ENCODE measurements around the gene CDC26. TPM values are rescaled to one million over a fixed set of nuclear protein-coding genes. Genes with fewer than 3 reads are reported as not detected.

The CDC26 gene
- total RNA-seq (39.8 and 45.9 TPM in 2 replicates), polyA plus RNA-seq (62.5 and 77.2 TPM in 2 replicates)

DNA sequence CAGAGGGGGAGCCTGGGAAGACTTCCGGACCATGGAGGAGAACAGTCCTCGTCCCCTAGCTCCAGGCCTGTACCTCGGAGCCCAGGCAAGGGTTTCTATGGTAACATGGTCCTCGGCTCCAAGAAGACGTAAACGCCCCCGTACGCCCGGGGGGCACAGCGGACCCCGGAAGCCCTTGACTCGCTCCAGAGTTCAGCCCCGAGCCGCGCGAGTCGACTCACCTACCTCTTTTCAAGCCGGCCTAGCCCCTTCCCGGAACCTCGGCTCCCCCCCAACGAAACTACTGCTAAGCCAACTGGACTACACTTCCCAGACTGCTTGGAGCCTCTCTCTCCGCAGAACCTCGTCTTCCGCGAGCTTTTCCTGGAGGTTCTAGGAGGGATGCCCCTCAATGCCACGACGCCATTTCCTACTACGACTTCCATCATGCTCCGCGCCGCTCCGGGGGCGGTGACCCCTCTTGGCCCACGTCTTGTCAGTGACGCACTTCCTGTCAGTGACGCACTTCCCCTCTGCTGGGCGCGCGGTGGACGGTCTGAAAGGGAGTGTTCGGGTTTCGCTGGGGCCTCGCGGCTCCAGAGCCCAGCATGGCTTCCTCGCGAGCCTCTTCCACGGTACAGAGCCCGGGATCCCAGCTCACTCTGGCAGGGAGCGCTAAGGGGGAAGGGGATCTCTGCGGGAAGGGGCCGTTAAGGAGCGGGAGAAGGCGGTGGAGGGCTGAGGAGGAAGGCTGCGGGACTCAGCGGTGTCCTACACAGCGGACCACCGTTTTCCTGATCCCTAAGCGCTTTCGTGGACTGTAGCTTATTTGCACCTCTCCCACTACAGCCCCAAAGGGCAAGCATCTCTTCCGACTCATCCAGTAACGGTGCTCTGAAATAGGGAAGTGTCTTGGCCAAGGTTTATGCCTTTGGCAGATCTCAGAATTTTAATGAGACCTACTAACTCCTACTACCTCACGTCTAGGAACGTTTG lies at the start of gene CDC26, which contains the start of gene PRPF4:
Gene CDC26, minus strand, starts transcription at position 416 of the 975 bp plus-strand sequence. CDS start 3,065 bp downstream, outside the sequence.
Gene PRPF4, plus strand, starts transcription at position 502 of the 975 bp plus-strand sequence. Its CDS starts 86 bp downstream, at position 588.
- Histone ChIP-seq H3K9me2 (replicated peaks; ENCODE audit: insufficient read depth) (no peaks in the 10 kb centered on the region), H3K79me2 (peaks cover 36% of the 10 kb centered on the region), H3K9me3 (ENCODE audit: low read depth) (no peaks in the 10 kb centered on the region), H3K4me2 (peak within 1 kb of the TSS; percentile 85), H3K27ac (peak within 1 kb of the TSS; percentile 87), H3K4me3 (peak within 1 kb of the TSS; percentile 41), H3K36me3 (replicated peaks; ENCODE audit: insufficient read depth, low read depth) (no peaks in the 10 kb centered on the region), H3K27me3 (no peaks in the 10 kb centered on the region), H3K4me1 (ENCODE audit: insufficient read depth) (peaks cover 8% of the 10 kb centered on the region), H2AFZ (peak within 1 kb of the TSS; percentile 50), H4K20me1 (ENCODE audit: insufficient read depth, poor library complexity, severe bottlenecking) (no peaks in the 10 kb centered on the region)
- peak; percentile 99 for DNase-seq (ENCODE audit: low spot score)
- TF ChIP-seq EZH2phosphoT487 (IDR thresholded peaks at IDR 0.05; ENCODE audit: low read depth, severe bottlenecking, unreplicated experiment): no peak
- TF ChIP-seq, protein P1, sequence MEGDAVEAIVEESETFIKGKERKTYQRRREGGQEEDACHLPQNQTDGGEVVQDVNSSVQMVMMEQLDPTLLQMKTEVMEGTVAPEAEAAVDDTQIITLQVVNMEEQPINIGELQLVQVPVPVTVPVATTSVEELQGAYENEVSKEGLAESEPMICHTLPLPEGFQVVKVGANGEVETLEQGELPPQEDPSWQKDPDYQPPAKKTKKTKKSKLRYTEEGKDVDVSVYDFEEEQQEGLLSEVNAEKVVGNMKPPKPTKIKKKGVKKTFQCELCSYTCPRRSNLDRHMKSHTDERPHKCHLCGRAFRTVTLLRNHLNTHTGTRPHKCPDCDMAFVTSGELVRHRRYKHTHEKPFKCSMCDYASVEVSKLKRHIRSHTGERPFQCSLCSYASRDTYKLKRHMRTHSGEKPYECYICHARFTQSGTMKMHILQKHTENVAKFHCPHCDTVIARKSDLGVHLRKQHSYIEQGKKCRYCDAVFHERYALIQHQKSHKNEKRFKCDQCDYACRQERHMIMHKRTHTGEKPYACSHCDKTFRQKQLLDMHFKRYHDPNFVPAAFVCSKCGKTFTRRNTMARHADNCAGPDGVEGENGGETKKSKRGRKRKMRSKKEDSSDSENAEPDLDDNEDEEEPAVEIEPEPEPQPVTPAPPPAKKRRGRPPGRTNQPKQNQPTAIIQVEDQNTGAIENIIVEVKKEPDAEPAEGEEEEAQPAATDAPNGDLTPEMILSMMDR (IDR thresholded peaks at IDR 0.05; ENCODE audit: poor library complexity): no peak
- TF ChIP-seq EZH2 (IDR thresholded peaks at IDR 0.05; ENCODE audit: borderline replicate concordance): no peak
- under 1% methylated on average over 57 of the region's 63 CpGs for WGBS (ENCODE audit: low lambda C conversion rate, missing lambda C conversion rate)

- no peak overlapping the region for H3K4me2 ChIP-seq
- no peaks in the 10 kb centered on the region for H3K4me1 ChIP-seq (ENCODE audit: insufficient read depth)
- TF ChIP-seq EZH2 (IDR thresholded peaks at IDR 0.05; ENCODE audit: borderline replicate concordance): no peak
- no peak overlapping the region for H3K27ac ChIP-seq
- no peaks in the 10 kb centered on the region for H3K36me3 ChIP-seq (replicated peaks; ENCODE audit: insufficient read depth, low read depth)
- no peaks in the 10 kb centered on the region for H3K27me3 ChIP-seq
- no peaks in the 10 kb centered on the region for H3K9me3 ChIP-seq (ENCODE audit: low read depth)
- no peaks in the 10 kb centered on the region for H3K9me2 ChIP-seq (replicated peaks; ENCODE audit: insufficient read depth)
- H2AFZ ChIP-seq: no peak overlapping the region
- no peak for DNase-seq (ENCODE audit: low spot score)
- no peaks in the 10 kb centered on the region for H3K79me2 ChIP-seq
- WGBS (ENCODE audit: low lambda C conversion rate, missing lambda C conversion rate): 89% methylated on average over 6 of the region's 6 CpGs
- H3K4me3 ChIP-seq: no peak overlapping the region
- no peaks in the 10 kb centered on the region for H4K20me1 ChIP-seq (ENCODE audit: insufficient read depth, poor library complexity, severe bottlenecking)
Observed at GRCh38 chr9:113322671-113323070, 47.3 kb upstream of the CDC26 start.

- H4K20me1 ChIP-seq (ENCODE audit: insufficient read depth, poor library complexity, severe bottlenecking): no peaks in the 10 kb centered on the region
- no peaks in the 10 kb centered on the region for H3K36me3 ChIP-seq (replicated peaks; ENCODE audit: insufficient read depth, low read depth)
- H3K9me2 ChIP-seq (replicated peaks; ENCODE audit: insufficient read depth): no peaks in the 10 kb centered on the region
- H3K79me2 ChIP-seq: no peaks in the 10 kb centered on the region
- no peak for DNase-seq (ENCODE audit: low spot score)
- 82% methylated on average over 3 of the region's 3 CpGs for WGBS (ENCODE audit: low lambda C conversion rate, missing lambda C conversion rate)
- no peaks in the 10 kb centered on the region for H3K27me3 ChIP-seq
- no peaks in the 10 kb centered on the region for H3K4me1 ChIP-seq (ENCODE audit: insufficient read depth)
- no peak overlapping the region for H3K4me2 ChIP-seq
- no peak overlapping the region for H3K4me3 ChIP-seq
- no peak overlapping the region for H2AFZ ChIP-seq
- no peaks in the 10 kb centered on the region for H3K9me3 ChIP-seq (ENCODE audit: low read depth)
- H3K27ac ChIP-seq: no peak overlapping the region
- TF ChIP-seq, protein P1 (IDR thresholded peaks at IDR 0.05; ENCODE audit: poor library complexity): no peak
- no peak for TF ChIP-seq EZH2phosphoT487 (IDR thresholded peaks at IDR 0.05; ENCODE audit: low read depth, severe bottlenecking, unreplicated experiment)
- TF ChIP-seq EZH2 (IDR thresholded peaks at IDR 0.05; ENCODE audit: borderline replicate concordance): no peak
Observed at GRCh38 chr9:113320051-113320450, 44.7 kb upstream of the CDC26 start.

GRCh38 chr9:113319054-113319453 lies 43.7 kb upstream of the CDC26 start:
- Histone ChIP-seq H3K4me1 (ENCODE audit: insufficient read depth) (no peaks in the 10 kb centered on the region), H3K36me3 (replicated peaks; ENCODE audit: insufficient read depth, low read depth) (no peaks in the 10 kb centered on the region), H3K9me2 (replicated peaks; ENCODE audit: insufficient read depth) (no peaks in the 10 kb centered on the region), H3K4me2 (no peak overlapping the region), H4K20me1 (ENCODE audit: insufficient read depth, poor library complexity, severe bottlenecking) (no peaks in the 10 kb centered on the region), H3K4me3 (no peak overlapping the region), H3K27me3 (no peaks in the 10 kb centered on the region), H3K27ac (no peak overlapping the region), H3K9me3 (ENCODE audit: low read depth) (no peaks in the 10 kb centered on the region), H3K79me2 (no peaks in the 10 kb centered on the region), H2AFZ (no peak overlapping the region)
- 90% methylated on average over 2 of the region's 2 CpGs for WGBS (ENCODE audit: low lambda C conversion rate, missing lambda C conversion rate)
- DNase-seq (ENCODE audit: low spot score): no peak
- TF ChIP-seq, protein P1 (IDR thresholded peaks at IDR 0.05; ENCODE audit: poor library complexity): no peak
- no peak for TF ChIP-seq EZH2phosphoT487 (IDR thresholded peaks at IDR 0.05; ENCODE audit: low read depth, severe bottlenecking, unreplicated experiment)
- no peak for TF ChIP-seq EZH2 (IDR thresholded peaks at IDR 0.05; ENCODE audit: borderline replicate concordance)

Data from hepatocyte (in vitro differentiated cells).